Measurements from ENCODE around the gene ATRNL1. TPM values are rescaled to one million over a fixed set of nuclear protein-coding genes. Genes with fewer than 3 reads are reported as not detected.

The ATRNL1 gene
- total RNA-seq, 1 donor from 2014 or later: 11.4 TPM

DNA sequence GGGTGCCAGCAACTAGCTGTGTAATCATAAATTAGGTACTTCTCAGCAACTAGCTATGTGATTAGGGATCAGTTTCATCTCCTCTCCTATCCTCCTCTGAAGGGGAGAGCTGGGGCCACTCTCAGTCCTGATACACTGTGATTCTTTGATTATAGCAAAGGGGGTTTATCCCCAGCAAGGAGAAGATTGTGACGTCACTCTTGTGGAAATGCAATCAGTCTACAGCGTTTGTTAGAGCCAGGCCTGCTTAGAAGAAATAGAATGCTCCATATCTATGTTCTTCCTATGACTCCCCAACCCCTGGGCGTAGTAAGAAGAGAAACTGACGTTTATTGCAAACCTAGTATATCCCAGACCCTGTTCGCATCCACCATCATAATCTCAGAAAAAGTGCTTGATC, 871.7 kb downstream of the ATRNL1 start:
- TF ChIP-seq, protein P1, sequence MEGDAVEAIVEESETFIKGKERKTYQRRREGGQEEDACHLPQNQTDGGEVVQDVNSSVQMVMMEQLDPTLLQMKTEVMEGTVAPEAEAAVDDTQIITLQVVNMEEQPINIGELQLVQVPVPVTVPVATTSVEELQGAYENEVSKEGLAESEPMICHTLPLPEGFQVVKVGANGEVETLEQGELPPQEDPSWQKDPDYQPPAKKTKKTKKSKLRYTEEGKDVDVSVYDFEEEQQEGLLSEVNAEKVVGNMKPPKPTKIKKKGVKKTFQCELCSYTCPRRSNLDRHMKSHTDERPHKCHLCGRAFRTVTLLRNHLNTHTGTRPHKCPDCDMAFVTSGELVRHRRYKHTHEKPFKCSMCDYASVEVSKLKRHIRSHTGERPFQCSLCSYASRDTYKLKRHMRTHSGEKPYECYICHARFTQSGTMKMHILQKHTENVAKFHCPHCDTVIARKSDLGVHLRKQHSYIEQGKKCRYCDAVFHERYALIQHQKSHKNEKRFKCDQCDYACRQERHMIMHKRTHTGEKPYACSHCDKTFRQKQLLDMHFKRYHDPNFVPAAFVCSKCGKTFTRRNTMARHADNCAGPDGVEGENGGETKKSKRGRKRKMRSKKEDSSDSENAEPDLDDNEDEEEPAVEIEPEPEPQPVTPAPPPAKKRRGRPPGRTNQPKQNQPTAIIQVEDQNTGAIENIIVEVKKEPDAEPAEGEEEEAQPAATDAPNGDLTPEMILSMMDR (IDR thresholded peaks at IDR 0.05; ENCODE audit: insufficient read depth, low read length, poor library complexity, severe bottlenecking): no peak
- no peak for DNase-seq (ENCODE audit: low read depth)
- H3K4me3 ChIP-seq (ENCODE audit: low read depth, low read length): no peak overlapping the region
- no peaks in the 10 kb centered on the region for H3K27me3 ChIP-seq (ENCODE audit: control insufficient read depth, insufficient read depth, low read length)
- no peaks in the 10 kb centered on the region for H3K36me3 ChIP-seq (ENCODE audit: control insufficient read depth, insufficient read depth, low read length)

DNA sequence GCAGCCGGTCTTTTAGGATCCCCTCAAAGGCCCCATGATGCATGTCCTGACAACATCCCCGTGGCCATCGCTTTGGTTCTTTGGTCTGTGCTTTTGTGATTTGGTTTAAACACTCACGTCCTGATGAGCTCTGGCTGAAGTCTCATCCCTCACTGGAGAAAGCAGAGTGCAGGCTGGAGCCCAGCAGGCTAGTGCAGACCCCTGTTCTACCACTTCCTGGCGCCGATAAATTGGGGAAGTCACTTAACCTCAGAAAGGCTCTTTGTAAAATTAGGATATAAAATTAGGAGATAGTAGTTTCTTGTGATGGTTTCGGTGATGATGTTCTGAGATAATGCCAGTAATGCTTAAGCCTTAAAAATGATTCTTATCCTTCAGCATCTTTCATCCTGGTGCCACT, 872.2 kb downstream of the ATRNL1 start:
- Histone ChIP-seq H3K27me3 (ENCODE audit: control insufficient read depth, insufficient read depth, low read length) (no peaks in the 10 kb centered on the region), H3K36me3 (ENCODE audit: control insufficient read depth, insufficient read depth, low read length) (no peaks in the 10 kb centered on the region), H3K4me3 (ENCODE audit: low read depth, low read length) (no peak overlapping the region)
- TF ChIP-seq, protein P1 (IDR thresholded peaks at IDR 0.05; ENCODE audit: insufficient read depth, low read length, poor library complexity, severe bottlenecking): no peak
- no peak for DNase-seq (ENCODE audit: low read depth)

DNA sequence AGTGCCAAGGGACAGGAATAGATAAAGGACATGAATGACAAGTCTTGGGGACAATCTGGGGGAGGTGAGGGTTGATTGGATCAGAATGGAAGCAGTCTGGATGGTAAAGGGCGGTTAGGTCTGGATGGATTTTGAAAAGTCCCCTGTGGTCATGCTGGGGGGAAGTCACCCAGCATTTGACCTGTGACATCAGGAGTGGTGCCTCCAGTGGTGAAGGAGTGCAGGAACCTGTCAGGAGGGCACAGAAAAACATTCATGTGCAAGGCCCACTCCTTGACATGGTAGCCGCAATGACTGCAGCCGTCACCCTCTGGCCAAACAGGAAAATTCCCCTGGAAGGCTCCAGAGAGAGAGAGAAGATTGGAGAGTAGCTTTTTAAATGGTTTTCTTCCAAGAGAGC, 875.1 kb downstream of the ATRNL1 start:
- H3K27me3 ChIP-seq (ENCODE audit: control insufficient read depth, insufficient read depth, low read length): no peaks in the 10 kb centered on the region
- TF ChIP-seq, protein P1 (IDR thresholded peaks at IDR 0.05; ENCODE audit: insufficient read depth, low read length, poor library complexity, severe bottlenecking): no peak
- no peak for DNase-seq (ENCODE audit: low read depth)
- no peak overlapping the region for H3K4me3 ChIP-seq (ENCODE audit: low read depth, low read length)
- no peaks in the 10 kb centered on the region for H3K36me3 ChIP-seq (ENCODE audit: control insufficient read depth, insufficient read depth, low read length)

DNA sequence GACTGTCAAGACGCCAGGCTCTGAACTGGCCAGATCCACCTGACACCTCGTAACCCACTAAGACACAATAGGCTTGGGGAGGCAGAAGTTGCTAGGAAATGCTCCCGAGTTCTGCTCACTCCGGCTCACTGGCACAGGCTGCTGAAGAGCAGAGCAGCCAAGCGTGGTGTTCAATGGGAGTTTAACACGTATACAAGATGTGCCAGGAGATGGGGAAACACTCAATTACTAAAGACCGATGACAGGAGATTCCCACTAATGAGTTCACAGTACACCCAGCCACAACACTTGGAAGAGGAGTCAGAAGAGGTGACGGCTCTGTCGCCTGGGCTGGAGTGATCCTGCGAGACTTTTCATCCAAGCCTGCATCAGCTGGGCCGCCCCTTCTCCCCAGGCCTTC, 876.4 kb downstream of the ATRNL1 start:
- Histone ChIP-seq H3K36me3 (ENCODE audit: control insufficient read depth, insufficient read depth, low read length) (no peaks in the 10 kb centered on the region), H3K4me3 (ENCODE audit: low read depth, low read length) (no peak overlapping the region), H3K27me3 (ENCODE audit: control insufficient read depth, insufficient read depth, low read length) (no peaks in the 10 kb centered on the region)
- DNase-seq (ENCODE audit: low read depth): no peak
- TF ChIP-seq, protein P1 (IDR thresholded peaks at IDR 0.05; ENCODE audit: insufficient read depth, low read length, poor library complexity, severe bottlenecking): no peak

DNA sequence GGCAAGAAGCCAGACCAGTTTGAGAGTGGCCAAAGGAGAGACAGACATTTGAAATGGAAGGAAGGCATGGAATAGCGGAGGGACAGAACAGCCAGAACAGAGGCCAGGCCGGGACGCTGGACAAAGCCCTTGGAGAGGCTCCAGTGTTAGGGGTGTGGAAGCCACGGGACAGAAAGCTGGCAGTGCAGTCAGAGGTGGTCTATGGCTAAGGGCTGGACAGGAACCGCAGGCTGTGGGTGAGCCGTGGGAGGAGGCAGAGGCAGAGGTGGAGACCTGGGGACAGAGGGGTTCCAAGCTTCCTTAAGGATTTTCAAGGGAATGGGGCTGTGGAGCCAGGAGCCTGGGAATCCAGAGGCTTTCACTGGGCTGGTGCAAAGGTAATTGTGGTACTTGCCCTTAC, 878.8 kb downstream of the ATRNL1 start:
- TF ChIP-seq, protein P1 (IDR thresholded peaks at IDR 0.05; ENCODE audit: insufficient read depth, low read length, poor library complexity, severe bottlenecking): no peak
- no peak overlapping the region for H3K4me3 ChIP-seq (ENCODE audit: low read depth, low read length)
- no peaks in the 10 kb centered on the region for H3K36me3 ChIP-seq (ENCODE audit: control insufficient read depth, insufficient read depth, low read length)
- H3K27me3 ChIP-seq (ENCODE audit: control insufficient read depth, insufficient read depth, low read length): no peaks in the 10 kb centered on the region
- no peak for DNase-seq (ENCODE audit: low read depth)

DNA sequence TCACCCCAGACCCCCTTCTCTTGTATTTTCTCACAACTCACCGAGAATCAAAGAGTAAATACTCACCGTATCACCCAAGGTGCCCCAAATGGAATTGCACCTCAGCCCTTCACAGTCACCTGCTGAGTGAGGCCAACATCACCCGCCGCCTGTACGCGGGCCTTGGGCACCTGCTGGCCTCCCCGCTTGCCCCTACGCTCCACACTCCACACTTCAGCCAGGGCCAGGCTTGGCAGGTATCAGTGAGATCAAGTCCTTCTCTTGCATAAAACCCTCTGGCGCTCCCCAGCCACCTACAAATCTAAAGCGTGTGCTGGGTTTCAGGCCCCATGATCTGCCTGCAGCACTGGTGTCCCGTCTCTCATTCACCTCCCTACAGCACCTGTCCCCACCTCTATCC, 879.3 kb downstream of the ATRNL1 start:
- no peak overlapping the region for H3K4me3 ChIP-seq (ENCODE audit: low read depth, low read length)
- TF ChIP-seq, protein P1 (IDR thresholded peaks at IDR 0.05; ENCODE audit: insufficient read depth, low read length, poor library complexity, severe bottlenecking): no peak
- no peaks in the 10 kb centered on the region for H3K36me3 ChIP-seq (ENCODE audit: control insufficient read depth, insufficient read depth, low read length)
- no peak for DNase-seq (ENCODE audit: low read depth)
- no peaks in the 10 kb centered on the region for H3K27me3 ChIP-seq (ENCODE audit: control insufficient read depth, insufficient read depth, low read length)
